IPS DF 4.7 (cell line): ENCODE results near the gene CDC7.
"Not testable (repeated sequence)": the region's sequence is repeated elsewhere in the genome, so short reads cannot be mapped to it uniquely, and the experiment has no call there.

ENCODE experiments used
- DNase-seq: peaks from one replicate; pipeline ENCODE4 v3.0.0-alpha.2; 2013; ENCODE audit warnings: low spot score; ENCODE audit errors: extremely low read depth

CDC7 gene

DNA sequence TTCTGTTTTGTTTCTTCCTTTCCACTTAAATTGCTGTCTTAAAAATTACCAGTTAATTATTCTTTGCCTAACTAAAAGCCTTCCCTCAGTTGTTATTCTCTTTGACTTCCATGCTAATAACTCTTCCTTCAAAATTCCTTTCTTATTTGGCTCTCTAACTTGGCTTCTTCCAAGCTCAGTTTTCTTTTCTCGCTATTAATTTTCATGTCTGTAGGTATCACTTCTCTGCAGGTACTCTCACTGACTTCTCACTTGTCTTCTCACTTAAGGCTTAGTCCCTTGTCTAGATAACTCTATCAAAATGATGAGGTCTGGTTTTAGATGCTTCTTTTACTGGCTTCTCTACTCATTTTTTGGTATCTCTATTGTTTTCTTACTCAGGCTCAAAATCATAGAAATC is 10.1 kb downstream of the CDC7 start:
- no peak for DNase-seq

- no peak for DNase-seq
Observed at GRCh38 chr1:91511386-91511785, 10.7 kb downstream of the CDC7 start.

DNA sequence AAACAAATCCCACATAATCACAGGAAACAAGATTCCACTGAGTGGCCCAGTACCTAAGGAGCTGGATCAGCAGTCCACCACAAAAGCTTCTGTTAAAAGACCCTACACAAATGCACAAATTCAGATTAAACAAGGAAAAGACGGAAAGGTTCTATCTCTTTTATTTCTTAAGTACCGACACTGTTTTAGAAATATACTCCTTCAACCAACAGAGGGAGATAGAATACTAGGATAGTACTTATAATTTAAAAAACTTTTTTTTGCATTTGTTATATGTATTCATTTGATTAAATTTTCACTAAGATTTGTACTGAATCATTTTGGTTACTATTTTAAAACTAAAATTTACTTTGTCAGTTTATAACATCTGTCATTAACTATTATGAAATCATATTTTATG is 12.5 kb downstream of the CDC7 start:
- no peak for DNase-seq

GRCh38 chr1:91513706-91514105 is 13.1 kb downstream of the CDC7 start:
- no peak for DNase-seq

DNA sequence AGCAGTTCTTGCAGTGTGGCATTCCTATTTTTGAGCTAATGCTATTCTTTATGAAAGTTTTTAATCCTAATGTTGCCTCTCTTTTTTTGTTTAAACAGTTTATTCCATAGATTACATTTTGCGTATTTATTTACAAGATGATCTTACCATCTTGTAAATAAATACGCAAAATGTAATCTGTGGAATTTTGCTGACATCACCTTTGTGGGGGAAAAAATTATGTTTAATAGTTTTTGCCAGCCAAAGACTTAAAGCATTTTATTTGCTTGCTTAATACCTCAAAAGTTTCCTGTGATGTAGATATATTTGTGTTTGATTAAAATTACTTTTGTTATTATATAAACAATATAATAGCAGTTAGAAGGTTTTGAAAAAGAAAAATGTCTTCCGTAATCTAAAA is 15.3 kb downstream of the CDC7 start:
- DNase-seq, result no peak

DNA sequence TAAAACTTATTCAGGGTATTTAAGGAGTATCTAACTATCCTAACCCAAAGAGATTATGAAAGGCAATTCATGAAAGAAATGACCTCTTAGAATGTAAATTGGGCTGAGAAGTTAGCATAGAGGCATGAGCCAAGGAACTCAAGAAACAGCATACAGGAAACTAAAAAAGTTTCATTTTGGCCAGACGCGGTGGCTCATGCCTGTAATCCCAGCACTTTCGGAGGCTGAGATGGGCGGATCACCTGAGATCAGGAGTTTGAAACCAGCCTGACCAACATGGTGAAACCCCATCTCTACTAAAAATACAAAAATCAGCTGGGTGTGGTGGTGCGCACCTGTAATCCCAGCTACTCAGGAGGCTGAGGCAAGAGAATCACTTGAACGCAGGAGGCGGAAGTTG is 16.0 kb downstream of the CDC7 start:
- not testable (repeated sequence) for DNase-seq

DNA sequence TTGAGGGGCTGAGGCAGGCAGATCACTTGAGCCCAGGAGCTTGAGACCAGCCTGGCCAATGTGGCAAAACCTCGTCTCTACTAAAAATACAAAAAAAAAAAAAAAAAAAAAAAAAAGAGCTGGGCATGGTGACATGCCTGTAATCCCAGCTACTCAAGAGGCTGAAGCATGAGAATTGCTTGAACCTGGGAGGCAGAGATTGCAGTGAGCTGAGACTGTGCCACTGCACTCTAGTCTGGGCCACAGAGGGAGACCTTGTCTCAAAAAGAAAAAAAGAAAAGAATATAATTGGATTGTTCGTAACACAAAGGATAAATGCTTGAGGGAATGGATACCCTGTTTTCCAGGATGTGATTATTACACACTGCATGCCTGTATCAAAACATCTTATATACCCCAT is 18.5 kb downstream of the CDC7 start:
- not testable (repeated sequence) for DNase-seq

DNA sequence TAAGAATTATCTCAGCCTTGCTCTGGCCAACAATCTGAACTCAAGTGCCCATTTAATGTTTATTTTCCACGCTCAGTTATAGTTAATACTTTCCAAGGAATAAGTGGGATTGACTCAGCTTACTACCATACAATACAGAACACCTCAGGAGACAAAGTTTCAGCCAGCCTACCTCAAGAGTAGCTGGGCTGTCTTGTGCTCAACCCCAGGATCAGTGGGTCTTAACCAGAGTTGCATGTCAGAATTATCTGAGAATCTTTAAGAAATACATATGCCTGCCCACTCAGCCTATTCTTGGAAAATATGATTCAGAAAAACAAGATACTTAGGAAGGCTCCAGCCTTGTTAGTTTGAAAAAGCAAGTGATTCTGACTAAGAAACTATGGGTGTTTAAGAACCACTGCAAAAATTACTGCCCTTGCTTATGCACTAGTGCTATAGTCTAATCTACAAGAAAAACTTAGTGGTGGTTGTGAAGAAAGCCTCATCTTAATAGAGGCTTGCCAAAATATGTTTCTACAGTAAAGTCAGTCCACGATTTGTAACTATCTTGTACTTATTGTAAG is 20.4 kb downstream of the CDC7 start:
- no peak for DNase-seq

GRCh38 chr1:91523482-91523881 is 22.8 kb downstream of the CDC7 start:
- no peak for DNase-seq

GRCh38 chr1:91526496-91526895 is 25.8 kb downstream of the CDC7 start:
- DNase-seq, result no peak

DNA sequence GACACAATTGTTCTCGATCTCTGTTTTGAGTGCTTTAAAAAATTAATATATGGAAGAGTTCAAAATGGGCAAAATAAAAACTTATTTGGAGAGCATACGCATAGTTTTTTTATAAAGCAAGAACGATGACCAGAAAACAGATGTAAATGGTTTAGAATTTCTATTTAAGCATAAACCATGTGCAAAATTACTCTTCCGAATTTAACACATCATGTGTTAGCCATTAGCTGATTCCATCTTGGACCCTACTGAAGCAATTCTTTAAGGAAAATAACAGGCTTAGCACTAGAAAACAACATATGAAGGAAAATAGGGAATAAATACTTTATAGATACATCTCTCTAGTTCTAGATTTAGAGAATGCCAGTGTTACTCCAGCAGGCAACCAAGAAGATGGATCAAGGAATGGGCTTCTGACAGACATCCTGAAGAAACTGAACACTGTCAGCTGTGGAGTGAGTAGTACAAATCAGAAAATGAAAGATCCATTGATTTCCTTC is 26.7 kb downstream of the CDC7 start:
- no peak for DNase-seq

GRCh38 chr1:91527781-91528180 is 27.1 kb downstream of the CDC7 start:
- no peak for DNase-seq

- DNase-seq, result no peak
Observed at GRCh38 chr1:91529856-91530255, 29.2 kb downstream of the CDC7 start.

GRCh38 chr1:91533361-91534024 is 32.8 kb downstream of the CDC7 start:
- DNase-seq, result no peak

- DNase-seq, result no peak
Observed at GRCh38 chr1:91535441-91535840, 34.8 kb downstream of the CDC7 start.

GRCh38 chr1:91537281-91537986 is 36.8 kb downstream of the CDC7 start:
- no peak for DNase-seq

DNA sequence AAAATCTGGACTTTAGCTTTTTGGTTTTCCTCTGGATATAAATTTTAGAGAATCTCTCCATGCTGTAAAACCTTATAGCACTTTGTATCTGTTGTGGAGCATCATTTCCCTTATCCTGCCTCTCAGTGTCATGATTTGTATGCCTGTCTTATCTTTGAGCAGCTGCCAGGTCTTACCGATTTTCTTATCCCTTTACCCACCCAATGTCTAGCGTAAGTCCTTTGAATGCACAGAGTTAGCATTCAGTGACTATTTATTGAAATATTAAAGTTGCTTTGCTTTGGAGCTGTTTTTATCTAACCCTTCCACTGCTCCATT is 37.3 kb downstream of the CDC7 start:
- no peak for DNase-seq

GRCh38 chr1:91540910-91541309 is 40.3 kb downstream of the CDC7 start:
- DNase-seq, result no peak

DNA sequence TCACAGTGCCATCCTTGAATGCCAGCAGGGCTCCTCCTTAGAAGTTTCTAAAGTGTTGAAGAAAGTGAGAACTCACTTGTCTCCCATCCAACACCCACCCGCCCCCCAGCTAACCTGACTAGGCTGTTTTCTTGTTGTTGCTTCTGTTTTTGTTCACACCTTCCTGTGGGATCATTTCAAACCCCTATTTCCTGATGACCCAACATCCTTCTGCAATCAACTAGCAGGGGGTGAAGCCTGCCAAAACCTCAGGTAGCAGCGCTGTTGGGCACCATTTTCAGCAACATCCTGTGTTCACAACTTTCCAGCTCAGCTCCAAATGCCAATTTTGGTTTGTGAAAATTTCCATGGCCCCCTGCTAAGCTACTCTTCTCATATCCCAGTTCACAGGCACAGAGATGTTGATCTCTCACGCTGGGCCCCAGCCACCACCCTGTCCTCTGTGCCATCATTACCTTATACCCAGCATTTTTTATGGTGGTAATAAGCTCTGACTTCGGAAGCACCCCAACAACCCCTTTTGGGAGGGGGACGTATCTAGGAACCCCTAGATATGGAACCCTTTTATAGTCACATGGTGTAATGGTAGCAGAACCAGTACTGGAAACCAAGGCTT is 41.4 kb downstream of the CDC7 start:
- no peak for DNase-seq

- DNase-seq, result no peak
Observed at GRCh38 chr1:91545506-91546300, 45.1 kb downstream of the CDC7 start.

DNA sequence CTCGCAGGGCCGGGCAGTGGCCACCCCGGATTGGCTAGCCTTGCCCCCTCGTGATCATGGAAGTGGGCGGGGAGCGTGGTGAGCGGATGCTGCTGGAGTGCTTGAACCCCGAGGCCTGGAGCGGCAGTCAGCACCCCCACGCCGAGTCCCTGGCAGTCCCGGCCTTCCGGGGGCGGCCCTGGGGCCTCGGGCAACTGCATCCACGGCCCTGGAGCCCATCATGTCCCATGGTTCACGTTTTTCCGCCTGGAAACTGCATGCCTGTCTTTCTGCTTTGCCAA is 45.6 kb downstream of the CDC7 start:
- no peak for DNase-seq

DNA sequence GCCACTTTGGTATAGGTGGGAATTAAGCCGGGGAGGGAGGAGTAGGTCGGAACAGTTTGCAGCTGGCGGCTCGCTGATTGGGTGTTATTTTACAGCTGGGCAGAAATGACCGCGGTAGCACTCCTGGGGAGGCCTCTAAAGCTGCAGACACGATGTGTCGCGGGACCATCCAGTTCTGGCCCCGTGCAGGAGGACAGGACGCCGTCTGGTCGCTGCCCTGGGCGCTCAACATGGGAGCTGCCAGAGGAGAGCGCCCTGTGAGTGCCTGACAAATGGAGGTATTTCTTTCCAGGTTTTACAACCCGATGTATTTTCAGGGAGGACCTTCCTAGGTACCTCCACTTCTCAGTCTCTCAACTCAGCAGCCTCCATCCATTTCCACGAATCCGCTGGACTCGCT is 46.2 kb downstream of the CDC7 start:
- DNase-seq, result no peak
